Heart left ventricle (tissue), 16 donors: ENCODE data around the gene UBALD1. TPM values are rescaled to one million over a fixed set of nuclear protein-coding genes. Genes with fewer than 3 reads are reported as not detected.
A peak's percentile ranks its signal among the peaks of the same experiment; 100 is the strongest.

Source experiments
- ATAC-seq, 4 donors: fragments of 200-7000 bp; cut with Tn5 transposase; one replicate each; pipeline ENCODE4 v1.9.1; 2020 to 2022; ENCODE audit warnings: moderate library complexity in 4 of 4, mild to moderate bottlenecking in 3 of 4, moderate number of reproducible peaks in 1 of 4
- DNase-seq, 5 donors: peaks; one replicate each; pipeline ENCODE4 v3.0.0-alpha.2; 2020
- H3K27ac ChIP-seq, 12 donors: fragments of 200-600 bp; sonication (generic) in 4 of 12; one replicate each; pipeline versions ENCODE4 v1.5.0 to v1.8.0; 2016 to 2022; ENCODE audit warnings: mild to moderate bottlenecking in 2 of 12
- H3K27me3 ChIP-seq, 9 donors: fragments of 200-600 bp; sonication (generic) in 2 of 9; one replicate each; pipeline versions ENCODE4 v1.5.1 to v1.8.0; 2016 to 2022; ENCODE audit warnings: mild to moderate bottlenecking in 3 of 9
- H3K36me3 ChIP-seq, 9 donors: fragments of 200-600 bp; sonication (generic) in 2 of 9; one replicate each; pipeline versions ENCODE4 v1.5.0 to v1.8.0; 2018 to 2022; ENCODE audit warnings: mild to moderate bottlenecking in 2 of 9
- H3K4me1 ChIP-seq, 12 donors: fragments of 200-600 bp; sonication (generic) in 4 of 12; one replicate each; pipeline versions ENCODE4 v1.5.0 to v1.8.0; 2016 to 2022; ENCODE audit warnings: mild to moderate bottlenecking in 3 of 12
- H3K4me3 ChIP-seq, 12 donors: fragments of 200-600 bp; sonication (generic) in 4 of 12; one replicate each; pipeline versions ENCODE4 v1.5.0 to v1.8.0; 2017 to 2022; ENCODE audit warnings: mild to moderate bottlenecking in 9 of 12, moderate library complexity in 4 of 12
- H3K9me3 ChIP-seq, 12 donors: fragments of 200-600 bp; sonication (generic) in 4 of 12; one replicate each; pipeline versions ENCODE4 v1.5.0 to v1.8.0; 2016 to 2022; ENCODE audit warnings: mild to moderate bottlenecking in 1 of 12
- CTCF ChIP-seq, 12 donors: fragments of 200-600 bp; sonication (generic) in 4 of 12; IDR thresholded peaks; one replicate each; pipeline versions ENCODE4 v1.5.0 to v1.8.0; 2018 to 2022; ENCODE audit warnings: antibody characterized with exemption in 12 of 12, mild to moderate bottlenecking in 5 of 12
- POLR2A ChIP-seq, 2 donors: fragments of 450-650 bp; IDR thresholded peaks; one replicate each; pipeline ENCODE4 v1.6.1; 2017; ENCODE audit warnings: antibody characterized with exemption in 2 of 2, mild to moderate bottlenecking in 2 of 2, moderate library complexity in 2 of 2
- WGBS, 4 donors: extraction: QIAGEN DNeasy Blood & Tissue Kit in 2 of 4; methylation state at CpG; one replicate each; pipeline versions ENCODE4 v1.1.5 to v1.1.7; 2013 to 2018; 5-methylcytosine and 5-hydroxymethylcytosine counted together
- intact Hi-C, 10 donors: fragments of 100-400 bp; cut with DNase I; formaldehyde crosslinking; loops; one replicate each; pipeline versions ENCODE4 v1.11.1 to v1.14.2; 2022
- polyA plus RNA-seq, 2 donors: library from polyadenylated mRNA; stranded (reverse); fragments of 200-250 nt; gene quantifications; one replicate each; pipeline ENCODE4 v1.2.3, GENCODE V29; 2013
- total RNA-seq, 9 donors: library from RNA; depleted of rRNA in 2 of 9; stranded (reverse); fragments of >200 nt in 2 of 9; fragmentation: NEBNext Ultra II Directional in 3 of 9; extraction: Animal tissue kit (Norgen Biotek cat#: 25700) in 3 of 9; gene quantifications; one replicate each; pipeline versions ENCODE4 v1.1.0 to v1.2.4, GENCODE V29; 2016 to 2023
- donor health status: ischemic (EF 13 %, LVEDD 7.1; RV severe dilation, severe dysfunction).
- donor health status: healthy with polysubstance abuse.
- donor health status: DM: no; HTN: yes; CAD: no.
- donor health status: DM: no; HTN: no; CAD: no.
- donor health status: ischemic (EF 25% LVEDD 6.9; RV normal size, moderate dysfunction).
- donor health status: ischemic (EF 25% LVEDD 5.7; RV mildly dilated, moderate dysfunction).
- donor health status: healthy.
- donor health status: DM: yes; HTN: yes; CAD: no.
- donor health status: ischemic (EF 35%, LVEDD 5.7; RV mildly dilated, moderate dysfunction).
- donor health status: nonischemic (EF 11% LVEDD 7.7; RV severe dilation, severe dysfunction).
- donor health status: DM: yes; HTN: yes; CAD: no.
- donor health status: PGD.
- donor health status: ischemic (EF 29% LVEDD 5.4; RV normal size, mild dysfunction).
- donor health status: nonischemic (EF 23%, LVEDD 6.1; RV moderate dilation, normal function).

Gene UBALD1
- total and polyA plus RNA-seq, 11 donors = 9.1 to 38.9 (median 19.4) TPM

- H3K36me3 ChIP-seq = peaks cover 0 to 21% (median 14%) of the 10 kb centered on the region in 9 donors
- TF ChIP-seq POLR2A (IDR thresholded peaks at IDR 0.05) = no peak
- no peak for TF ChIP-seq CTCF (IDR thresholded peaks at IDR 0.05)
- no peak overlapping the region for H3K4me3 ChIP-seq
- DNase-seq (no peak), ATAC-seq (no peak)
- intact Hi-C loops = no loop called here
- H3K27ac ChIP-seq = no peak overlapping the region
- H3K4me1 ChIP-seq = peaks cover 0 to 22% (median 0%) of the 10 kb centered on the region in 12 donors
- H3K27me3 ChIP-seq = no peaks in the 10 kb centered on the region
- H3K9me3 ChIP-seq = no peaks in the 10 kb centered on the region
- 53 to 65% (median 57%) methylated on average over 9 to 15 of the region's 15 CpGs for WGBS, 4 donors
Measured at GRCh38 chr16:4604401-4604800, 10.3 kb downstream of the UBALD1 start.

- no peak for DNase-seq
- Histone ChIP-seq H3K27ac (no peak overlapping the region), H3K27me3 (no peaks in the 10 kb centered on the region), H3K9me3 (no peaks in the 10 kb centered on the region), H3K36me3 (peaks cover 0 to 15% (median 10%) of the 10 kb centered on the region in 9 donors), H3K4me3 (no peak overlapping the region), H3K4me1 (peaks cover 0 to 22% (median 0%) of the 10 kb centered on the region in 12 donors)
- WGBS, 4 donors = 74 to 79% (median 77%) methylated on average over 13 of the region's 13 CpGs
- intact Hi-C loops = no loop called here
- ATAC-seq = peak in 1 of 4 donors; percentile 9
- TF ChIP-seq CTCF (IDR thresholded peaks at IDR 0.05) = no peak
- TF ChIP-seq POLR2A (IDR thresholded peaks at IDR 0.05) = no peak
Measured at GRCh38 chr16:4603624-4604170, 11.0 kb downstream of the UBALD1 start.

- no peak overlapping the region for H3K4me3 ChIP-seq
- peak in 1 of 4 donors; percentile 5 for ATAC-seq
Measured at GRCh38 chr16:4602331-4602730, 12.4 kb downstream of the UBALD1 start.

GRCh38 chr16:4601864-4602186 is 12.9 kb downstream of the UBALD1 start:
- no peaks in the 10 kb centered on the region for H3K27me3 ChIP-seq
- H3K27ac ChIP-seq = no peak overlapping the region
- ATAC-seq = no peak
- no peaks in the 10 kb centered on the region for H3K9me3 ChIP-seq
- peaks cover 0 to 22% (median 0%) of the 10 kb centered on the region in 12 donors for H3K4me1 ChIP-seq
- intact Hi-C loops = no loop called here
- no peaks in the 10 kb centered on the region for H3K36me3 ChIP-seq
- DNase-seq = no peak
- no peak overlapping the region for H3K4me3 ChIP-seq
- WGBS, 4 donors = 53 to 73% (median 66%) methylated on average over 6 of the region's 6 CpGs
- TF ChIP-seq POLR2A (IDR thresholded peaks at IDR 0.05) = no peak
- no peak for TF ChIP-seq CTCF (IDR thresholded peaks at IDR 0.05)

More at GRCh38 chr16:4602331-4602730, 12.4 kb downstream of the UBALD1 start:
- no peaks in the 10 kb centered on the region for H3K27me3 ChIP-seq
- peaks cover 0 to 22% (median 0%) of the 10 kb centered on the region in 12 donors for H3K4me1 ChIP-seq
- TF ChIP-seq POLR2A (IDR thresholded peaks at IDR 0.05) = no peak
- TF ChIP-seq CTCF (IDR thresholded peaks at IDR 0.05) = no peak
- H3K36me3 ChIP-seq = peaks cover 0 to 1% (median 0%) of the 10 kb centered on the region in 9 donors
- 53 to 78% (median 65%) methylated on average over 4 to 8 of the region's 8 CpGs for WGBS, 4 donors
- DNase-seq = no peak
- intact Hi-C loops = no loop called here
- H3K9me3 ChIP-seq = no peaks in the 10 kb centered on the region
- no peak overlapping the region for H3K27ac ChIP-seq
